Embryonic facial prominence (tissue), 1 donor: ENCODE data around the gene SLC25A22.

Source experiments
- DNase-seq: peaks from one replicate; pipeline ENCODE4 v3.0.0-alpha.2; 2016; ENCODE audit errors: extremely low spot score

The SLC25A22 gene

GRCh38 chr11:834371-835316 is 36.6 kb upstream of the SLC25A22 start:
- DNase-seq, result no peak

GRCh38 chr11:833849-834311 is 35.8 kb upstream of the SLC25A22 start:
- DNase-seq, result no peak

GRCh38 chr11:833114-833791 is 35.2 kb upstream of the SLC25A22 start:
- DNase-seq, result no peak

- DNase-seq, result no peak
Measured at GRCh38 chr11:832529-833113, 34.5 kb upstream of the SLC25A22 start, which contains the start of gene CD151. CD151 (plus strand) TSS chr11:832952; CDS start chr11:836070, 3,118 bp downstream.

GRCh38 chr11:831961-832528 is 34.0 kb upstream of the SLC25A22 start:
- DNase-seq, result no peak

GRCh38 chr11:831118-831864 is 33.2 kb upstream of the SLC25A22 start:
- no peak for DNase-seq

GRCh38 chr11:830295-831117 is 32.4 kb upstream of the SLC25A22 start:
- no peak for DNase-seq

- no peak for DNase-seq
Measured at GRCh38 chr11:829847-830294, 31.8 kb upstream of the SLC25A22 start.

- DNase-seq, result no peak
Measured at GRCh38 chr11:829176-829846, 31.2 kb upstream of the SLC25A22 start.

- DNase-seq, result no peak
Measured at GRCh38 chr11:828506-829175, 30.6 kb upstream of the SLC25A22 start.

- no peak for DNase-seq
Measured at GRCh38 chr11:827897-828192, 29.8 kb upstream of the SLC25A22 start, which contains the start of gene CRACR2B. CRACR2B (plus strand) TSS chr11:827919; CDS start chr11:828608, 689 bp downstream.

GRCh38 chr11:827146-827896 is 29.2 kb upstream of the SLC25A22 start:
- DNase-seq, result no peak

- DNase-seq, result no peak
Measured at GRCh38 chr11:826836-827145, 28.7 kb upstream of the SLC25A22 start.

GRCh38 chr11:826227-826621 is 28.1 kb upstream of the SLC25A22 start:
- no peak for DNase-seq

- DNase-seq, result no peak
Measured at GRCh38 chr11:825366-826226, 27.5 kb upstream of the SLC25A22 start.

- no peak for DNase-seq
Measured at GRCh38 chr11:824942-825341, 26.9 kb upstream of the SLC25A22 start.

GRCh38 chr11:824292-824880 is 26.3 kb upstream of the SLC25A22 start:
- no peak for DNase-seq
